Right lobe of liver (tissue), 6 donors: ENCODE results near the gene BLVRB. TPM values are rescaled to one million over a fixed set of nuclear protein-coding genes. Genes with fewer than 3 reads are reported as not detected.

Experiments used
- ATAC-seq, 4 donors: fragments of 200-7000 bp; cut with Tn5 transposase; one replicate each; pipeline ENCODE4 v1.9.1; 2020; ENCODE audit warnings: mild to moderate bottlenecking in 4 of 4, moderate library complexity in 4 of 4
- DNase-seq, 3 donors: peaks; one replicate each; pipeline ENCODE4 v3.0.0-alpha.2; 2020
- H3K27ac ChIP-seq, 3 donors: fragments of 200-600 bp; one replicate each; pipeline ENCODE4 v1.8.0; 2022
- H3K27me3 ChIP-seq, 2 donors: fragments of 200-600 bp; one replicate each; pipeline ENCODE4 v1.8.0; 2022
- H3K36me3 ChIP-seq, 4 donors: fragments of 200-600 bp; sonication (generic) in 1 of 4; one replicate each; pipeline versions ENCODE4 v1.5.1 to v1.8.0; 2017 to 2022; ENCODE audit warnings: control low read depth in 1 of 4
- H3K4me1 ChIP-seq, 4 donors: fragments of 200-600 bp; sonication (generic) in 1 of 4; one replicate each; pipeline versions ENCODE4 v1.5.1 to v1.8.0; 2017 to 2022; ENCODE audit warnings: control low read depth in 1 of 4
- H3K4me3 ChIP-seq, 3 donors: fragments of 200-600 bp; one replicate each; pipeline ENCODE4 v1.8.0; 2022
- H3K9me3 ChIP-seq, 4 donors: fragments of 200-600 bp; sonication (generic) in 1 of 4; one replicate each; pipeline versions ENCODE4 v1.5.1 to v1.8.0; 2017 to 2022; ENCODE audit warnings: control low read depth in 1 of 4
- CTCF ChIP-seq, 4 donors: fragments of 200-600 bp in 3 of 4; fragments of 450-650 bp in 1 of 4; IDR thresholded peaks; one replicate each; pipeline versions ENCODE4 v1.5.1 to v1.8.0; 2016 to 2022; ENCODE audit warnings: antibody characterized with exemption in 4 of 4, mild to moderate bottlenecking in 2 of 4
- POLR2A ChIP-seq: fragments of 450-650 bp; IDR thresholded peaks from one replicate; pipeline ENCODE4 v1.6.1; 2017; ENCODE audit warnings: antibody characterized with exemption, mild to moderate bottlenecking
- WGBS: methylation state at CpG from one replicate; pipeline ENCODE4 v1.1.6; 2018; ENCODE audit warnings: low coverage, low lambda C conversion rate; ENCODE audit not compliant: insufficient coverage; ENCODE audit errors: missing lambda C conversion rate; 5-methylcytosine and 5-hydroxymethylcytosine counted together
- intact Hi-C, 2 donors: fragments of 100-400 bp; cut with DNase I; formaldehyde crosslinking; loops; one replicate each; pipeline versions ENCODE4 v1.11.2 to v1.14.1; 2022
- total RNA-seq, 6 experiments: library from RNA; depleted of rRNA in 2 of 6; stranded (reverse); fragments of >200 nt in 2 of 6; fragmentation: NEBNext Ultra II Directional in 3 of 6; extraction: Animal tissue kit (Norgen Biotek cat#: 25700) in 3 of 6; gene quantifications; one replicate each; pipeline versions ENCODE4 v1.1.0 to v1.2.4, GENCODE V29; 2016 to 2023
- donor health status: DM: no; HTN: yes; CAD: no.
- donor health status: DM: no; HTN: no; CAD: no.
- donor health status: DM: no; HTN: no; CAD: no.
- donor health status: DM: no; HTN: yes; CAD: no.
- donor health status: DM: no; HTN: yes; CAD: no.

Gene BLVRB
- total RNA-seq, 6 experiments from 2014 or later, result 127 to 326 (median 146) TPM

GRCh38 chr19:40415768-40416167 is 49.8 kb downstream of the BLVRB start:
- intact Hi-C loops, result no loop called here
- ATAC-seq (no peak), DNase-seq (no peak)
- Histone ChIP-seq H3K36me3 (no peaks in the 10 kb centered on the region), H3K4me1 (no peaks in the 10 kb centered on the region), H3K9me3 (no peaks in the 10 kb centered on the region), H3K27ac (peak overlapping the region in 2 of 3 donors; percentile 57 to 75), H3K4me3 (no peak overlapping the region), H3K27me3 (no peaks in the 10 kb centered on the region)
- 80% methylated on average over 2 of the region's 2 CpGs for WGBS
- no peak for TF ChIP-seq CTCF (IDR thresholded peaks at IDR 0.05)
- TF ChIP-seq POLR2A, result no peak

GRCh38 chr19:40414542-40415535 is 50.7 kb downstream of the BLVRB start:
- DNase-seq, result no peak
- Histone ChIP-seq H3K27me3 (no peaks in the 10 kb centered on the region), H3K27ac (no peak overlapping the region), H3K9me3 (no peaks in the 10 kb centered on the region), H3K4me1 (no peaks in the 10 kb centered on the region), H3K4me3 (no peak overlapping the region), H3K36me3 (no peaks in the 10 kb centered on the region)
- intact Hi-C loops, result no loop called here
- 68% methylated on average over 9 of the region's 21 CpGs for WGBS
- no peak for TF ChIP-seq CTCF (IDR thresholded peaks at IDR 0.05)
- no peak for TF ChIP-seq POLR2A
- no peak for ATAC-seq

- intact Hi-C loops, result no loop called here
- no peak within 1 kb of the TSS for H3K4me3 ChIP-seq
- no peak within 1 kb of the TSS for H3K27ac ChIP-seq
- ATAC-seq (no peak), DNase-seq (no peak)
- TF ChIP-seq CTCF (IDR thresholded peaks at IDR 0.05) (no peak), POLR2A (no peak)
- no peaks in the 10 kb centered on the region for H3K4me1 ChIP-seq
- WGBS, result 53% methylated on average over 7 of the region's 18 CpGs
- no peaks in the 10 kb centered on the region for H3K27me3 ChIP-seq
- no peaks in the 10 kb centered on the region for H3K36me3 ChIP-seq
- H3K9me3 ChIP-seq, result no peaks in the 10 kb centered on the region
These were observed 52.2 kb downstream of the BLVRB start, which contains the start of gene PRX for GRCh38 chr19:40413291-40413845. Gene PRX (minus strand): TSS chr19:40413378. CDS start chr19:40407932, 5,446 bp downstream.

DNA sequence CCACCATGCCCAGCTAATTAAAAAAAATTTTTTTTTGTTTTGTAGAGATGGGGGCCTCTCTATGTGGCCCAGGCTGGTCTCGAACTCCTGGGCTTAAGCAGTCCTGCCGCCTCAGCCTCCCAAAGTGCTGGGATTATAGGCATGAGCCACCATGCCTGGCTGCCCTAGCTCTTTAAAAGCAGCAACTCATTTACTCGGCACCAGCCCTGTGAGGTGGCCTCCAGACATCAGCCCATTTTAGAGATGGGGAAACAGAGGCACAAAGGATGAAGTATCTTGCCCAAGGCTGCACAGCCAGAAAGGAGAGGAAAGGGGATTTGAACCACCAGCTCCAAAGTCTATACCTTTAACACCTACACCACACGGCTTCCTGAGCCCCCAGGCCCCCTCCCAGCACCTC is 52.7 kb downstream of the BLVRB start:
- Histone ChIP-seq H3K27ac (no peak overlapping the region), H3K27me3 (no peaks in the 10 kb centered on the region), H3K36me3 (no peaks in the 10 kb centered on the region), H3K4me1 (no peaks in the 10 kb centered on the region), H3K9me3 (no peaks in the 10 kb centered on the region), H3K4me3 (no peak overlapping the region)
- 37% methylated on average over 2 of the region's 4 CpGs for WGBS
- intact Hi-C loops, result no loop called here
- no peak for ATAC-seq
- no peak for DNase-seq
- TF ChIP-seq POLR2A, result no peak
- TF ChIP-seq CTCF (IDR thresholded peaks at IDR 0.05), result no peak
